Stimulated activated naive CD8-positive, alpha-beta T cell treated with anti-CD3 and anti-CD28 coated beads, Interleukin-15, Interleukin-2, amounts not matched to agents 100 U/mL and 50 U/mL, for 24 hours (primary cell): ENCODE measurements around the gene USP12.
"Not testable (repeated sequence)": the region's sequence is repeated elsewhere in the genome, so short reads cannot be mapped to it uniquely, and the experiment has no call there.

ENCODE experiments used
- ATAC-seq: fragments of 150-1000 bp; cut with Tn5 transposase; one replicate; pipeline ENCODE4 v1.10.0; 2021
- DNase-seq: peaks from one replicate; pipeline ENCODE4 v3.0.0; 2021

USP12 gene

GRCh38 chr13:27171244-27171826, at the start of gene USP12:
TSS of gene USP12 (minus strand) at chr13:27171811. CDS start at chr13:27171639, 172 bp downstream.
- DNase-seq (peak; percentile 51), ATAC-seq (peak; percentile 10)

- ATAC-seq: no peak
- DNase-seq: no peak
These were observed 48.0 kb upstream of the USP12 start for GRCh38 chr13:27219611-27220010.

GRCh38 chr13:27218861-27219260, 47.2 kb upstream of the USP12 start:
- DNase-seq, ATAC-seq: not testable (repeated sequence)

- DNase-seq: not testable (repeated sequence)
These were observed 46.2 kb upstream of the USP12 start for GRCh38 chr13:27217791-27218190.

GRCh38 chr13:27213386-27213785, 41.8 kb upstream of the USP12 start:
- not testable (repeated sequence) for ATAC-seq, DNase-seq

More at GRCh38 chr13:27217791-27218190, 46.2 kb upstream of the USP12 start:
- ATAC-seq: not testable (repeated sequence)

GRCh38 chr13:27211771-27212364, 40.3 kb upstream of the USP12 start:
- DNase-seq: no peak
- no peak for ATAC-seq

GRCh38 chr13:27211271-27211670, 39.7 kb upstream of the USP12 start:
- no peak for DNase-seq
- ATAC-seq: no peak

GRCh38 chr13:27208514-27208913, 36.9 kb upstream of the USP12 start:
- ATAC-seq (no peak), DNase-seq (no peak)

GRCh38 chr13:27203854-27204253, 32.2 kb upstream of the USP12 start:
- ATAC-seq: no peak
- no peak for DNase-seq

- DNase-seq: no peak
- no peak for ATAC-seq
These were observed 31.6 kb upstream of the USP12 start for GRCh38 chr13:27203186-27203585.

- DNase-seq: no peak
- no peak for ATAC-seq
These were observed 30.1 kb upstream of the USP12 start for GRCh38 chr13:27201661-27202060.

- ATAC-seq: peak; percentile 55
These were observed 28.9 kb upstream of the USP12 start for GRCh38 chr13:27200413-27201070.

GRCh38 chr13:27199696-27200095, 28.1 kb upstream of the USP12 start:
- ATAC-seq (no peak), DNase-seq (no peak)

More at GRCh38 chr13:27200413-27201070, 28.9 kb upstream of the USP12 start:
- no peak for DNase-seq

- DNase-seq (no peak), ATAC-seq (no peak)
These were observed 27.6 kb upstream of the USP12 start for GRCh38 chr13:27199211-27199610.

- DNase-seq (no peak), ATAC-seq (peak; percentile 95)
These were observed 23.5 kb upstream of the USP12 start for GRCh38 chr13:27194895-27195764.

- DNase-seq: no peak
- ATAC-seq: no peak
These were observed 22.6 kb upstream of the USP12 start for GRCh38 chr13:27194209-27194608.

- ATAC-seq (no peak), DNase-seq (no peak)
These were observed 21.9 kb upstream of the USP12 start for GRCh38 chr13:27193496-27193895.

GRCh38 chr13:27192973-27193372, 21.4 kb upstream of the USP12 start:
- DNase-seq (no peak), ATAC-seq (no peak)

- not testable (repeated sequence) for ATAC-seq, DNase-seq
These were observed 20.8 kb upstream of the USP12 start for GRCh38 chr13:27192367-27192766.

GRCh38 chr13:27189192-27189591, 17.6 kb upstream of the USP12 start:
- ATAC-seq (no peak), DNase-seq (no peak)

- no peak for ATAC-seq
These were observed 16.6 kb upstream of the USP12 start for GRCh38 chr13:27188239-27188638.

GRCh38 chr13:27186295-27186694, 14.7 kb upstream of the USP12 start:
- DNase-seq (no peak), ATAC-seq (no peak)

More at GRCh38 chr13:27188239-27188638, 16.6 kb upstream of the USP12 start:
- DNase-seq: no peak
